ENCODE data around the gene RASGRP2. TPM values are rescaled to one million over a fixed set of nuclear protein-coding genes. Genes with fewer than 3 reads are reported as not detected.

The RASGRP2 gene
- total RNA-seq, 1 donor from 2014 or later: 12.0 TPM

Other genes starting within 250 kb of the RASGRP2 start
- not detected for gene SLC22A11, start 188.2 kb downstream of the RASGRP2 start, total RNA-seq
- gene SLC22A12, start 152.9 kb downstream of the RASGRP2 start, total RNA-seq: not detected
- gene NRXN2, start 20.9 kb downstream of the RASGRP2 start, total RNA-seq: 9.4 TPM
- gene PYGM, start 15.8 kb upstream of the RASGRP2 start, total RNA-seq: 291 TPM
- gene SF1, start 34.4 kb upstream of the RASGRP2 start, total RNA-seq: 102 TPM
- 2.6 TPM for gene MAP4K2, start 59.1 kb upstream of the RASGRP2 start, total RNA-seq
- 7.3 TPM for gene MEN1, start 66.4 kb upstream of the RASGRP2 start, total RNA-seq
- gene CDC42BPG, start 100.5 kb upstream of the RASGRP2 start, total RNA-seq: under 0.01 TPM
- gene EHD1, start 134.5 kb upstream of the RASGRP2 start, total RNA-seq: 28.2 TPM
- gene ATG2A, start 173.1 kb upstream of the RASGRP2 start, total RNA-seq: 3.1 TPM
- 6.3 TPM for gene PPP2R5B, start 180.5 kb upstream of the RASGRP2 start, total RNA-seq
- gene GPHA2, start 191.8 kb upstream of the RASGRP2 start, total RNA-seq: not detected
- gene MAJIN, start 228.0 kb upstream of the RASGRP2 start, total RNA-seq: not detected